Medulla oblongata (tissue), 1 donor: ENCODE measurements around the gene PDE1C.

ENCODE experiments used
- DNase-seq: peaks from one replicate; pipeline ENCODE4 v3.0.0-alpha.2; 2015; ENCODE audit errors: extremely low spot score

PDE1C gene

GRCh38 chr7:31775556-31775955, 294.7 kb downstream of the PDE1C start:
- no peak for DNase-seq

- no peak for DNase-seq
Measured at GRCh38 chr7:31772211-31772610, 298.0 kb downstream of the PDE1C start.

DNA sequence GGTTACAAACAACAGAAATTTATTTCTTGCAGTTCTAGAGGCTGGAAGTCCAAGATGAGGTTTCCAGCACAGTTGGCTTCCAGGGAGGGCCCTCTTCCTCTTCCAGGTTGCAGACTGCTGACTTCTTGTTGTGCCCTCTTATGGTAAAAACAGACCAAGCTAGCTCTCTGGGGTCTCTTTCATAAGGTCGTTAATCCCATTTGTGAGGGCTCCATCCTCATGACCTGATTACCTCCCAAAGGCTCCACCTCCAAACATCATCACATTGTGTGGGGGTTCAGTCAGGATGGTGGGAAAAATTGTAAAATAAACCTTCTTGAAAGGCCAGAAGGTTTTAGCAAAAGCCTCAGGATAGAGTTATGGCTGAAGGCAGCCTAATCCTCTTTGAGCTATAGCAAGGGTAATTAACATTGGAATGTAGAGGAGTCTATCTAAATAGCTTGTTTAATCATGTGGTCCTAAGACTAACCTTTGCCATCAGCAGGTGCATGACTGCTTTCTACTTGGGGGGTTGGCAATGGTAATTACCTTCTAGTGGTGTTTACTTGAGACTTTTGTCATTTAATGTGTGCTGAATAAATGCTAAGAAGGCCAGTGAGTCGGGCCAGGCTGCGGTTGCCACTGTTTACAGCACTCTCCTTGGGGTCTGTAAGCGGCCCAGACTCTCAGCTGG, 302.4 kb downstream of the PDE1C start:
- DNase-seq = no peak

DNA sequence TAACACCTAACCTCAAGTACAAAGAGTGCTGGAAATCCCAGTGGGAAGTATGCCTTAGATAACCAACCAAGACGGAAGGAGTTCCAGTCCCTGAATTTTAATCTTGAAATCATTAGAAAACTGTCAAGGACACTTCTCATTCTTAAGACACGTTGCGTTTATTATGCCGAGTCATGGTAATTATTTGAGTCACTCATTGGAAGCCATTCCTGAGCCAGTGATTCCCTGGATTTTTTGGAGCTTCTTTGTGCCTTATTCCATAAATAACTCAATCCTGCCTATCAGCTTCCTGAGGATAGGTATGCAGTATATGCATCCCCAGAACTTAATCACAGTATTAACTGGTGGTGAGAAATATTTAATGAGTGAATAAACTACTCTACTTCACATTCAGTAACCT, 305.7 kb downstream of the PDE1C start:
- DNase-seq = no peak

GRCh38 chr7:31763548-31763947, 306.7 kb downstream of the PDE1C start:
- DNase-seq = no peak

DNA sequence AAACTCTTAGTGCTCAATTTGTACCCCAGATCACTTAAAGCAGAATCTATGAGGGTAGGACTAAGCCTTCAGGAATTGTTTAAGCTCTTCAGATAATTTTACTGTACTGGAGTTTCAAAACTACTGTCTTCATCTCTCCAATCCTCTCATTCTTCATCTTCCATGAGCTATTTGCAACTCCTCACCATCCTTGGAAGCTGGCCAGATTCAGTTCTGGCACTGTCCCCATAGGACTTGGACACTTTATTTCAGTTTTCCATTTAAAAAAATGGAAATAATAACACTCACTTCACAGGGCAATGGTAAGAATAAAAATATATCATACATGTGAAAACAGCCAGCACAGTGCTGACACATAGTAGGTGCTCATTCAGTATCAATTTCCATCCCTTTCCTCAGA, 308.6 kb downstream of the PDE1C start:
- no peak for DNase-seq

- no peak for DNase-seq
Measured at GRCh38 chr7:31758755-31759154, 311.5 kb downstream of the PDE1C start.

DNA sequence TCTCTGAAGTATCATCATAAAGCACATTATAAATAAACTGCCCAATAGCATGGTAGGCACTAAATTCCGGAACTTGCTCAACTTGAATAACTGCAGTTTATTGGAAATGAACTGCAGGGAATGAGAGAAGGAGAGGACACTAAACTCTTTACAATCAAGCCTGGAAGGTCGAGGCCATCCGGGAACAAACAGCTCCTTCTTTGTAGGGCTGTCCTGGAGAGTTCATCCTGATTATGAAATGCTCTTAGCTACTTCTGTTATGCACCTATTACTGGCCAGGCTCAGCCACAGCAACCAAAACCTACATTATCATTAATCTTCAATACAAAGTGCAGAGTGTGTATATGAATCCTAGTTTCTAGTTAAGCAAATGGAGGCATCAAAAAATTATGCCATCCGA, 318.5 kb downstream of the PDE1C start:
- DNase-seq = no peak

DNA sequence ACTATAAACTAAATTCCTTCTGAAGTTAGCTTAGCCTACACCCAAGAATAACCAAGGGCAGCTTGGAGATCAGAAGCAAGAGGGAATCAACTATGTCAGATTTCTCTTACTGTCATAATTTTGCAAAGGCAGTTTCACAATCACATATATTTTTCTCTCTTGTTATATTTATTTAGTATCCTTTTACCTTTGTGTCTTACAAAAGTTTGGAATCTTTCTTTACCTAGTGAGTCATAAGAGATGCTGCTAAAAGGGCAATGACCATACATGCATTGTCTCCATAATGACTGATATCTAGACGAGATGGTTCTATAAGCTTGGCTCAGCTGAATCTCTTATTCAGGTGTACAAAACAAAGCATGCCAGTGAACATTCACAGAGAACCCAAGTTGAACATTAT, 322.1 kb downstream of the PDE1C start:
- no peak for DNase-seq

- DNase-seq = no peak
Measured at GRCh38 chr7:31747553-31747952, 322.7 kb downstream of the PDE1C start.

DNA sequence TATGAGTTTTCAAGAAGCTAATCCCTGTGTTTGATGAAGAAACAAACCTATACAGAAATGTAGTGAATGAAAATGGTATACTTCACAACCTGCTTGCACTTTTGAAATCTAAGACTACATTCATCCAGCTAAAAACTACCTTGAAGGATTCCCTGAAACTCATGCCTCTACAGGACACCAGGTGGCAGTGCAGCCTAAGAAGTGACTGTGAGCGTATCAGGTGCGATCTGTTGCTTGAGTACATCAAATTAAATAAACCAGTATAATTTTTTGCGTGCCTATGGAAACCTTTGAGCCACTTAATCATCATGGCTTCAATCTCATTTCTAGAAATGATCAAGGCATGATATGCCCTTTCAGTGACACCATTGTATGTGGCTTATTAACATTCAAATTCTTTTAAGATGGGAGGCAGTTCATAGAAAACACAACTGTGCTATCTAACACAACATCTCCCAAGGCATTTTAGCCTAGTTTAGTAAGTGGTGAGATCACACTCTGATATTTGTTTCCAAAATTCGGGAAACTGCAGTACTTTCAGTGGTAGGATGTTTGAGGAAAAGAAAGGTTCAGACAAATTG, 325.8 kb downstream of the PDE1C start:
- DNase-seq = peak; percentile 89

GRCh38 chr7:31741852-31742251, 328.4 kb downstream of the PDE1C start:
- no peak for DNase-seq

GRCh38 chr7:31735991-31736982, 333.9 kb downstream of the PDE1C start:
- DNase-seq = peak; percentile 93

- no peak for DNase-seq
Measured at GRCh38 chr7:31734456-31734855, 335.8 kb downstream of the PDE1C start.

DNA sequence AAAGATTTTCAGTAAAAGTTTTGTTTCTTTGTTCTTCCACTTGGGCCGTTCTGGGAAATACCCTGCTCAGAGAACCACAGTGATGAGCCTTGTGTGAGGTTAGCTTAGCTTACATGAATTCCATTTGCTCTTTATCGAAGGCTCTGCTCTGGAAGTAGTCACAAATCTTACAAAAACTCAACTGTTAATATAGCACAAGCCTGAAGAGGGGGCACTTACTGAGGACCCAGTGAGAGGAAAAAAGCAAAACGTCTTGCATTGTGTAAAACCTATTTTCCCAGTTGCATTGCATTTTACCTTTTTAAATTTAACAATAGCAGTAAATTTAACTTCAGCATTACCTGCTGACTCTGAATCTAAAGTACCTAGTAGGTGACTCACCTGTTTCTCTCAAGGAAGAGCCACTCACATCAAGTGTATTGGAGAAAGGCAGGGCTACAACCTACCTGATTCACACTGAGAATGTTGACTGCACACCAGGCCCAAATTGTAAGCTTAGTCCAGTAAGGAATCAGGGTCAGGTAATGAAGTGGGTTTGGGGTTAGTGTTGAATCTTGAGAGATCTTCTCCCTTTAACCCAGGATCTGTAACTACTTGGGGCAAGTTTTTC, 340.9 kb downstream of the PDE1C start:
- no peak for DNase-seq

GRCh38 chr7:31724696-31725095, 345.5 kb downstream of the PDE1C start:
- no peak for DNase-seq

DNA sequence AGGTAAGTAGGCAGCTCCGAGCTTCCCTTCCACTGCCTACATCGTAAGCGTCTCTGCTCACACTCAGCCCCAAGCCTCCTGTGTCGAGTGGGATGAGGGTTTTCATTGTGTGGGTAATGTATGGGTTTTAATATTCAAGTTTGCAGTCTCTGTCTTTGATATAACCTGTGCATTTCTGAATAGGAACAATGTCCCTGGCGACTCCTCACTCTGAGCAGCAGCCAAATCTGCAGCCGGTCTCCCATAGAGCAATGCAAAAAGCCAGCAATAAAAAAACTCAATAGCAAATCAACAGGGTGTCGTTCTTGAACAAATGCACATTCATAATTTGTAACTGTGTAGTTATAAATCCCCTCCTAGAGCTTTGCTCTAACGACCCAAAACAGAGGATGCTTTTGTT, 349.8 kb downstream of the PDE1C start:
- DNase-seq = no peak

DNA sequence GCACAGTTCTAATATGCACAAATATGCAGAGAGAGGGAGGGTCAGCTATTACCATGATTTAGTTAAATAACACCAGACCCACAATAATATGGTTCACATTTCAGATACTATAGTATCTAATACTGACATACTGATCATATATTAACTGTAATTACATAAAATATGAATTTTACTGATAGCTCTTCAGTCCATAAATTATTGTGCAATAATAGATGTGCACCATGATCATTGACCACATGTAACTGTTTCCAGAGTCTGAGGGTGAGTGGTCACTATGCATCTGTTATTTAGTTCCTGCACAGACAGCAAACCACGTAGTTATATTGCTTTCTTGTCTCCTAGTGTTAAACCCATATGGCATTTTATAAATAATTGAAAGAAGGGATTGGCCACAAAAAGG, 353.9 kb downstream of the PDE1C start:
- DNase-seq = no peak

GRCh38 chr7:31710171-31710570, 360.0 kb downstream of the PDE1C start:
- peak; percentile 22 for DNase-seq

DNA sequence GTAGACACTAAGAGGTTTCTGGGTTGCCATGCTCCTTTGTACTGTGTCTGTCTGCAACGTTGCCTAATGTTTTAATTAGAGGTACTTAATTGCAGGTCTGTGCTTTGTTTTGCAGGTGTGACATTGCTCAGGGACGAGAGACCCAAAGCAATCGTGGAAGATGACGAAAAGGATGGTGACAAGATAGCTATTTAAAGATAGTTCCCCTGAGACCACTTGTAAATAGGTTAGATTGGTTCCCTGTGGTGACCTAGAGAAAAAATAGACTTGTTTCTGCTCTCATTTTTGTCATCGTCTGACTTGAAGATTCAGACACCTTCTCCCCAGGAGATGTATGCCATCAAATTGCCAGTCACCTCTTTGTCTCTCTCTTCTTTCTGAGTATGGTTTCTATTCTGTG, 363.1 kb downstream of the PDE1C start:
- DNase-seq = no peak

DNA sequence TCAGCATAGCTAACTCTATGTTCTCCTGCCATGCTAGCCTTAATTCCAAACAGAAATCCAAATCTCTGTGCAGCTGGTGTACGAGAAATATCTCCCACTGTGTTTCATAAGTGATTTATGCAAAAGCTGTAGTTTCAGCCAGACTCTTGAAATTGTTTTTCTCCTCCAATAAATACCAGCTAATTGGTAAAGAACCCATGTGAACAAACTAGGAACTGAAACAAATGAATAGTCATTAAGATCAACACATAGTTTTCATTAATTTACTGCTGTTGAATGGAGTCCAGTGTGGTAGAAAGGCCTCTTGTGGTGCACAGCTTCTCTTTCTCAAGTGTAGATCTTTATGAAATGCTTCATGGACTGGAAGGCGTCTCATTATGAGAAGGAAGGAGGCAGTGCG, 364.8 kb downstream of the PDE1C start:
- no peak for DNase-seq

- no peak for DNase-seq
Measured at GRCh38 chr7:31702354-31702753, 367.9 kb downstream of the PDE1C start.
